ENCODE results near the gene SLC39A11.

SLC39A11 gene

DNA sequence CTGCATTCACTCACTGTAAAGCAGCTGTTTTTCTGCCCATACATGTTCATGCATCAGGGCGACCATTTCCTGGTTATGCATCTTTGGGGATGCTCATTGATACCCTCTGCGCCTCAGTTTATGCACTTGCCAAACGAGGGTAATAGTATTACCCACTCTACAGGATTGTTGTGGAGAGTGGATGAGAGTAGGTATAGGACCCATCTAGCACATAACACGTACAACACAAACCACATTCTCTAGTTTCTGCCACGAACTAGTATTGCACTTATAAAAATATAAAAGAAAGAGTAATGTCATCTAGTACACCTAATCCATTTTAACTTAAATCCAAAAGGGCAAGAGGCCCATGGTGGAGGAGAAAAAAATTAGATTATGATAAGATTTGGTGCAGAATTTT is 231.7 kb downstream of the SLC39A11 start:
- TF ChIP-seq CEBPB (IDR thresholded peaks at IDR 0.05) (no peak), RAD21 (IDR thresholded peaks at IDR 0.05; ENCODE audit: low read depth) (no peak), EP300 (IDR thresholded peaks at IDR 0.05; ENCODE audit: borderline replicate concordance) (no peak), MAX (IDR thresholded peaks at IDR 0.05) (no peak), TEAD4 (IDR thresholded peaks at IDR 0.05) (no peak), CREB1 (IDR thresholded peaks at IDR 0.05; ENCODE audit: low read depth) (no peak), TCF12 (IDR thresholded peaks at IDR 0.05; ENCODE audit: low read depth) (no peak), YY1 (IDR thresholded peaks at IDR 0.05; ENCODE audit: low read depth) (no peak), FOXM1 (IDR thresholded peaks at IDR 0.05; ENCODE audit: borderline replicate concordance, low read depth) (no peak), EGR1 (IDR thresholded peaks at IDR 0.05) (no peak), NFIC (IDR thresholded peaks at IDR 0.05) (no peak), TAF1 (IDR thresholded peaks at IDR 0.05; ENCODE audit: low read depth) (no peak), REST (IDR thresholded peaks at IDR 0.05; ENCODE audit: low read depth) (no peak), ZBTB7A (IDR thresholded peaks at IDR 0.05; ENCODE audit: low read depth) (no peak)
- TF ChIP-seq, protein P1, sequence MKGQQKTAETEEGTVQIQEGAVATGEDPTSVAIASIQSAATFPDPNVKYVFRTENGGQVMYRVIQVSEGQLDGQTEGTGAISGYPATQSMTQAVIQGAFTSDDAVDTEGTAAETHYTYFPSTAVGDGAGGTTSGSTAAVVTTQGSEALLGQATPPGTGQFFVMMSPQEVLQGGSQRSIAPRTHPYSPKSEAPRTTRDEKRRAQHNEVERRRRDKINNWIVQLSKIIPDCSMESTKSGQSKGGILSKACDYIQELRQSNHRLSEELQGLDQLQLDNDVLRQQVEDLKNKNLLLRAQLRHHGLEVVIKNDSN (IDR thresholded peaks at IDR 0.05): no peak

- TF ChIP-seq FOXM1 (IDR thresholded peaks at IDR 0.05; ENCODE audit: borderline replicate concordance, low read depth): no peak
- no peak for TF ChIP-seq TCF12 (IDR thresholded peaks at IDR 0.05; ENCODE audit: low read depth)
- no peak for TF ChIP-seq NFIC (IDR thresholded peaks at IDR 0.05)
Measured at GRCh38 chr17:72858826-72859495, 233.5 kb downstream of the SLC39A11 start.

DNA sequence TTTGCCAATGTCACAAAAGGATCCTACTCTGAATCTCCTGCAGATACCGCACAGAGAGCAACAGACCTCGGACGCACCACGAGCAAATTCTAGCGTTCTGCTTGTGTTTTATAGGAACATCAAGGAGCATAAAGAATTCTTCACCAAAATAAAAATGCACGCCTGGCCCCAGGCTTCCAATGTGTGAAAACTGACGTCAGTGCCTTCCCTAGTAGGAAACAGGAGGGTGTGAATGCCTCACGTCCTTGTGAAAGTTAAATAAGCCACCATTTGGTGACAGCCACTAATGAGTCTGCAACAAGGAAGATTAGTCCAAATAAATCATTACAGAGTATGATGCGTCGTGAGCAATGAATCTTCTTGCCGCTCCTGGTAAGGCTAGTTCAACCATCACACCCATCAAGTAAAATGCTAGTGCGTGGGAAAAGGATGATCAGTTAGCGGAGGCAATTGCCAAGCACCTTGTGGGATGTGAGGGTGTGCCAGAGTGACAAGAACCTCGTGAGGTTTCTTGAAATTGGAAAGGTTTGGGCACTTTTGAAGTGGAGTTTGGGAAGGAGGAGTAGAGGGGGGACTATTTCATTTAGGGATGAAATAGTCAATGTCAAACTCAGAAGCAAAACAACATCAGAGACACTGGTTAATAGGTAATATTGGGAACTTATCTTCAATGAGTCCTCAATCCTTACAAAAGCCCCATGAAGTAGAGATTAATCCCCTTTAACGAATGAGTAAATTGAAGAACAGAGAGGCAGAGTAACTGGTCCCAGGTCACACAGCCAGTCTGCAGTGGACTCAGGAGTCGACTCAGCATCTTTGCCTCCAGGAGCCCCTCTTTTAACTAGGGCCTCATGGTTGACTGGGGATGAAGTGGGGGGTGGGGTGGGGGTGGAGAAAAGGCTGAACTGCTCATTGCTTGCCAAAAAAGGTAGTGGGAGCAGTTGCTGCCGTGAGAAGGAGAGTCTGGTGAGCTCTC is 238.8 kb downstream of the SLC39A11 start:
- no peak for TF ChIP-seq TCF12 (IDR thresholded peaks at IDR 0.05; ENCODE audit: low read depth)
- no peak for TF ChIP-seq NFIC (IDR thresholded peaks at IDR 0.05)
- TF ChIP-seq EP300 (IDR thresholded peaks at IDR 0.05; ENCODE audit: borderline replicate concordance): no peak
- no peak for TF ChIP-seq YY1 (IDR thresholded peaks at IDR 0.05; ENCODE audit: low read depth)
- TF ChIP-seq MAX (IDR thresholded peaks at IDR 0.05): no peak
- no peak for TF ChIP-seq REST (IDR thresholded peaks at IDR 0.05; ENCODE audit: low read depth)
- TF ChIP-seq ZBTB7A (IDR thresholded peaks at IDR 0.05; ENCODE audit: low read depth): no peak
- no peak for TF ChIP-seq EGR1 (IDR thresholded peaks at IDR 0.05)
- TF ChIP-seq CREB1 (IDR thresholded peaks at IDR 0.05; ENCODE audit: low read depth): no peak

- TF ChIP-seq TEAD4 (IDR thresholded peaks at IDR 0.05): no peak
- no peak for TF ChIP-seq YY1 (IDR thresholded peaks at IDR 0.05; ENCODE audit: low read depth)
- TF ChIP-seq TAF1 (IDR thresholded peaks at IDR 0.05; ENCODE audit: low read depth): no peak
Measured at GRCh38 chr17:72852277-72852938, 240.1 kb downstream of the SLC39A11 start.

GRCh38 chr17:72850410-72851118 is 241.9 kb downstream of the SLC39A11 start:
- no peak for TF ChIP-seq TAF1 (IDR thresholded peaks at IDR 0.05; ENCODE audit: low read depth)
- no peak for TF ChIP-seq YY1 (IDR thresholded peaks at IDR 0.05; ENCODE audit: low read depth)

- no peak for TF ChIP-seq NFIC (IDR thresholded peaks at IDR 0.05)
- TF ChIP-seq, protein P1 (IDR thresholded peaks at IDR 0.05): no peak
- no peak for TF ChIP-seq FOXM1 (IDR thresholded peaks at IDR 0.05; ENCODE audit: borderline replicate concordance, low read depth)
- TF ChIP-seq EP300 (IDR thresholded peaks at IDR 0.05; ENCODE audit: borderline replicate concordance): no peak
- no peak for TF ChIP-seq RAD21 (IDR thresholded peaks at IDR 0.05; ENCODE audit: low read depth)
- no peak for TF ChIP-seq YY1 (IDR thresholded peaks at IDR 0.05; ENCODE audit: low read depth)
- no peak for TF ChIP-seq ZBTB7A (IDR thresholded peaks at IDR 0.05; ENCODE audit: low read depth)
- TF ChIP-seq REST (IDR thresholded peaks at IDR 0.05; ENCODE audit: low read depth): no peak
- TF ChIP-seq EGR1 (IDR thresholded peaks at IDR 0.05): no peak
- no peak for TF ChIP-seq CREB1 (IDR thresholded peaks at IDR 0.05; ENCODE audit: low read depth)
- no peak for TF ChIP-seq TEAD4 (IDR thresholded peaks at IDR 0.05)
- no peak for TF ChIP-seq TCF12 (IDR thresholded peaks at IDR 0.05; ENCODE audit: low read depth)
- no peak for TF ChIP-seq CEBPB (IDR thresholded peaks at IDR 0.05)
- TF ChIP-seq TAF1 (IDR thresholded peaks at IDR 0.05; ENCODE audit: low read depth): no peak
- TF ChIP-seq MAX (IDR thresholded peaks at IDR 0.05): no peak
Measured at GRCh38 chr17:72846399-72846798, 246.1 kb downstream of the SLC39A11 start.
